Lower lobe of right lung (tissue), 2 donors: Measurements from ENCODE around the gene DIS3L2. TPM values are rescaled to one million over a fixed set of nuclear protein-coding genes. Genes with fewer than 3 reads are reported as not detected.
"Not testable (repeated sequence)": the region's sequence is repeated elsewhere in the genome, so short reads cannot be mapped to it uniquely, and the experiment has no call there.

Experiments used
- ATAC-seq, 2 donors: fragments of 200-7000 bp; cut with Tn5 transposase; one replicate each; pipeline ENCODE4 v1.9.1; 2020 to 2022; ENCODE audit warnings: mild to moderate bottlenecking in 2 of 2, moderate library complexity in 2 of 2
- DNase-seq: peaks from one replicate; pipeline ENCODE4 v3.0.0-alpha.2; 2020
- H3K27ac ChIP-seq: fragments of 200-600 bp; one replicate; pipeline ENCODE4 v1.8.0; 2022
- H3K27me3 ChIP-seq: fragments of 200-600 bp; one replicate; pipeline ENCODE4 v1.8.0; 2022; ENCODE audit warnings: low read depth
- H3K36me3 ChIP-seq: fragments of 200-600 bp; one replicate; pipeline ENCODE4 v1.8.0; 2022; ENCODE audit warnings: mild to moderate bottlenecking
- H3K4me1 ChIP-seq: fragments of 200-600 bp; one replicate; pipeline ENCODE4 v1.8.0; 2022
- H3K4me3 ChIP-seq: fragments of 200-600 bp; one replicate; pipeline ENCODE4 v1.8.0; 2022; ENCODE audit warnings: mild to moderate bottlenecking
- H3K9me3 ChIP-seq: fragments of 200-600 bp; one replicate; pipeline ENCODE4 v1.8.0; 2022
- intact Hi-C: fragments of 100-400 bp; cut with DNase I; formaldehyde crosslinking; loops from one replicate; pipeline ENCODE4 v1.11.0; 2022
- total RNA-seq: library from RNA; stranded (reverse); fragmentation: NEBNext Ultra II Directional; extraction: Animal tissue kit (Norgen Biotek cat#: 25700); gene quantifications from one replicate; pipeline ENCODE4 v1.2.1, GENCODE V29; 2021
- TF ChIP-seq, protein P1 (sequence below): fragments of 200-600 bp; IDR thresholded peaks from one replicate; pipeline ENCODE4 v1.8.0; 2022; ENCODE audit warnings: antibody characterized with exemption, mild to moderate bottlenecking
- donor health status: DM: no; HTN: yes; CAD: no; lungs with severe emphysema.

The DIS3L2 gene
- total RNA-seq, 1 donor from 2014 or later = 34.4 TPM

DNA sequence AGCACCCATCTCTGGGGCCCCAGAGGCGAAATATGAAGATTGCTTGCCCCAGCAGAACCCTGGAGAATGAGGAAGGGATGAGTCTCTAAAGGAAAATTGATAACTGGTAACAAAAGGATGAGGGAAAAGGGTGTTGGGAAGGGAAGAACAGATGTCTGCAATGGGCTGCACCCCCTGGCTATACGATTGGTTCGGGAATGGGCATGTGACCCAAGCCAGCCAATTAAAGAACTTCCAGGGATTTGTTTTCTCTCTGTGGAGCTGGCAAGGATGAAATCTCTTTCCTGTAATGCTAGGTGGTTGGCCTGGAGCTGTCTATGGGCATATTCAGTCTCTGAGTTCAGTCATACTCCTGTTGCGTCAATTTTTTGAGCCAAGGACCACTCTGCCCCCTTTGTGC, 22.5 kb upstream of the DIS3L2 start:
- H3K4me1 ChIP-seq = no peaks in the 10 kb centered on the region
- peaks cover 4% of the 10 kb centered on the region for H3K27me3 ChIP-seq
- TF ChIP-seq, protein P1, sequence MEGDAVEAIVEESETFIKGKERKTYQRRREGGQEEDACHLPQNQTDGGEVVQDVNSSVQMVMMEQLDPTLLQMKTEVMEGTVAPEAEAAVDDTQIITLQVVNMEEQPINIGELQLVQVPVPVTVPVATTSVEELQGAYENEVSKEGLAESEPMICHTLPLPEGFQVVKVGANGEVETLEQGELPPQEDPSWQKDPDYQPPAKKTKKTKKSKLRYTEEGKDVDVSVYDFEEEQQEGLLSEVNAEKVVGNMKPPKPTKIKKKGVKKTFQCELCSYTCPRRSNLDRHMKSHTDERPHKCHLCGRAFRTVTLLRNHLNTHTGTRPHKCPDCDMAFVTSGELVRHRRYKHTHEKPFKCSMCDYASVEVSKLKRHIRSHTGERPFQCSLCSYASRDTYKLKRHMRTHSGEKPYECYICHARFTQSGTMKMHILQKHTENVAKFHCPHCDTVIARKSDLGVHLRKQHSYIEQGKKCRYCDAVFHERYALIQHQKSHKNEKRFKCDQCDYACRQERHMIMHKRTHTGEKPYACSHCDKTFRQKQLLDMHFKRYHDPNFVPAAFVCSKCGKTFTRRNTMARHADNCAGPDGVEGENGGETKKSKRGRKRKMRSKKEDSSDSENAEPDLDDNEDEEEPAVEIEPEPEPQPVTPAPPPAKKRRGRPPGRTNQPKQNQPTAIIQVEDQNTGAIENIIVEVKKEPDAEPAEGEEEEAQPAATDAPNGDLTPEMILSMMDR = no peak
- no peak overlapping the region for H3K4me3 ChIP-seq
- no peak for DNase-seq
- no peak for ATAC-seq
- H3K36me3 ChIP-seq = no peaks in the 10 kb centered on the region
- H3K27ac ChIP-seq = no peak overlapping the region
- H3K9me3 ChIP-seq = no peaks in the 10 kb centered on the region
- intact Hi-C loops = no loop called here

DNA sequence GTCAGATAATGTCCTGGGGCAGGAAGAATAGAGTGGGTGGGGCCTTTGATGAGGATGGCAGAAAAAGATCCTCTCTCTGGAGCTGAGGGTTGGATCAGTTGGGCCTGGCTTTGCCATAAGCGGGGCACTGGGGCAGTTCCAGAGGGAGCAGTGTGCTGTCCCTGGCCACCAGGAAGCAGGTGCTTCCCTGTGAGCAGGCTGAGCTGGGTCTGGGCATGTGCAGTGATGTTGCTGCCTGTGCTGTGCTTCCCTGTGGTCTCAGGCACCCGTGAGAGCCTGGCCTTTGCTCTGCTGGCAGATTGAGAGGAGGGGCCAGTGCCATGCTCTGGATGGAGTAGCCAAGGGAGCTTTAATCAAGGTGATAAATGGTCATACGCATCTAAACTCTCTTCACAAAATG, 20.7 kb upstream of the DIS3L2 start:
- TF ChIP-seq, protein P1 = no peak
- H3K4me1 ChIP-seq = no peaks in the 10 kb centered on the region
- no peak for ATAC-seq
- DNase-seq = no peak
- intact Hi-C loops = no loop called here
- H3K27me3 ChIP-seq = peaks cover 4% of the 10 kb centered on the region
- H3K4me3 ChIP-seq = no peak overlapping the region
- no peak overlapping the region for H3K27ac ChIP-seq
- H3K36me3 ChIP-seq = no peaks in the 10 kb centered on the region
- no peaks in the 10 kb centered on the region for H3K9me3 ChIP-seq

DNA sequence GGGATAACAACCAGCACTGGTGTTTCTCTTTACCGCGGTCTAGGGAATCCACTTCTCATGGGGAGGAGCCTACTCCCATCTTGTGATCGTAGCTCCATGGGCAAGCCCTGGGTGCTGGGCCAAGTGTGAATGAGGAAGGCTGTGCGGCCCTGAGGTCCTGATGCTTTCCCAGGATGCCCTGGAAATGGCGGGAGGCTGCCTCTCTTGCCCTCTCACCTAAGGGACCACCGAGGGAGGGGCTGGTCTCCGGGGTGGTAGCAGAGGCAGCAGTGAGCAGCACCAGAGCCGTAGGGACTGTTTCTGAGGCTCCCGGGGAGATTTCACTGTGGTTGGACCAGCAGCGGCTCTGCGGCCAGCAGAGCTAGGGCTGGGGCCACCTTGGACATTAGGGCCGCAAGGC, 19.8 kb upstream of the DIS3L2 start:
- Histone ChIP-seq H3K4me3 (no peak overlapping the region), H3K27me3 (peaks cover 4% of the 10 kb centered on the region), H3K27ac (no peak overlapping the region), H3K9me3 (no peaks in the 10 kb centered on the region), H3K4me1 (no peaks in the 10 kb centered on the region), H3K36me3 (no peaks in the 10 kb centered on the region)
- intact Hi-C loops = no loop called here
- TF ChIP-seq, protein P1 = no peak
- ATAC-seq (no peak), DNase-seq (no peak)

DNA sequence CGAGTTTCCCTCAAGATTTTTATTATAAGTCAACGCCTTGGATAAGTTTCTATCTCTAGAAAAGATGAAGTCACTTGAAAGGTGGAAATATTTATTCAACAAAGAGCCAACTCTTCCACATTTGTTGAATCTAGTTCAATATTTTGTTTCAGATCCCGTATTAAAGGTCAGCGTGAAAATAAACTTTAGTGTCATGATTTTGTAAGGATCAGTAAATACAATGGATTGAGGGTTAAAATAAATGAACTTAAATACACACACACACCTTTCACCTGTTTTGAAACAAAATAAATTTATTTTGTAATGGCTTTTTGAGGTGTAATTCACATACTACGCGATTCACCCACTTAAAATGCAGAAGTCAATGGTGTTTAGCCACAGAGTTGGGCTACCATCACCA, 19.3 kb upstream of the DIS3L2 start:
- Histone ChIP-seq H3K4me3 (no peak overlapping the region), H3K4me1 (no peaks in the 10 kb centered on the region), H3K36me3 (no peaks in the 10 kb centered on the region), H3K27ac (no peak overlapping the region), H3K27me3 (peaks cover 4% of the 10 kb centered on the region), H3K9me3 (no peaks in the 10 kb centered on the region)
- TF ChIP-seq, protein P1 = no peak
- ATAC-seq = no peak
- intact Hi-C loops = no loop called here
- DNase-seq = no peak

DNA sequence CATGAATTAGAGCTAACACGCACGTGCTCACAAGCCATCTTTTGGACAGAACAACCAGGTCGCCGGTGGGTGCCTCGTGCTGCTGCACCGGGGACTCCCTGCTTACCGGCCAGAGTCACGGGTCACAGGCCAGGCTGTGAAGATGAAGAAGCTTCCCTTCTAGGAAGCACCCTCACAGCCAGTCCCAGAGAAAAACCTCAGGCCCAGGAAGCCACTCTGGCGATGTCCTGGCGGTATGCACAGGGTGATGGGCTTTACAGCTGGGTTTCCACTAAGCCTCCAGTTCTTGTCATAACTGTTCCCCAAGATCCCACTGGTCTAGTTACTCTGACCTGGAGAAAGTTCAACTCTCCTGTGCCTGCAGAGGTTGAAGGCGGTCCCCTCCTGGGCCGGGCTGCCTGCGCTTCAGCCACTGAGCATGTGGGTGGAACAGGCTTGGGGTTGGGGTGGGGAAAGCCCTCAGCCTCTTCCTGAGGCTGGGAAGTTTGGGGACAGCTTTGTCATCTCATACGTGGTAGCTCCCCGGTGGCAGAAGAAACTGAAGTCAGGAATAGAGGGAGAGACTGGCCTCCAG, 15.2 kb upstream of the DIS3L2 start:
- H3K4me1 ChIP-seq = no peaks in the 10 kb centered on the region
- TF ChIP-seq, protein P1 = no peak
- H3K27me3 ChIP-seq = peaks cover 4% of the 10 kb centered on the region
- no peak overlapping the region for H3K27ac ChIP-seq
- no peak for DNase-seq
- intact Hi-C loops = no loop called here
- no peak overlapping the region for H3K4me3 ChIP-seq
- ATAC-seq = no peak
- no peaks in the 10 kb centered on the region for H3K36me3 ChIP-seq
- no peaks in the 10 kb centered on the region for H3K9me3 ChIP-seq

DNA sequence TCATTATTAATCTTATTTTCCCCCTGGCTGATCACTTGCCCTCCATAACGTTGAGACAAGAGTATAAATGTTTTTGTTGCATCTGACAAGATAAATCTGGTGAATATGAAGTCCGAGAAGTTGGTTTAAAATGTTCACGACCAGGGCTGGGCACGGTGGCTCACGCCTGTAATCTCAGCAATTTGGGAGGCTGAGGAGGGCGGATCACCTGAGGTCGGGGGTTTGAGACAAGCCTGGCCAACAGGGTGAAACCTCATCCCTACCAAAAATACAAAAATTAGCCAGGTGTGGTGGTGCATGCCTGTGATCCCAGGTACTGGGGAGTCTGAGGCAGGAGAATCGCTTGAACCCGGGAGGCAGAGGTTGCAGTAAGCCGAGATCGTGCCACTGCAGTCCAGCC, 14.4 kb upstream of the DIS3L2 start:
- H3K4me1 ChIP-seq, H3K4me3 ChIP-seq, H3K27ac ChIP-seq, H3K9me3 ChIP-seq, H3K27me3 ChIP-seq, DNase-seq, ATAC-seq, intact Hi-C loops, H3K36me3 ChIP-seq: not testable (repeated sequence)
